Measurements from ENCODE around the gene USP48.
"Not testable (repeated sequence)": the region's sequence is repeated elsewhere in the genome, so short reads cannot be mapped to it uniquely, and the experiment has no call there.

The USP48 gene

GRCh38 chr1:21774835-21775549, 8.0 kb downstream of the USP48 start:
- DNase-seq = no peak

DNA sequence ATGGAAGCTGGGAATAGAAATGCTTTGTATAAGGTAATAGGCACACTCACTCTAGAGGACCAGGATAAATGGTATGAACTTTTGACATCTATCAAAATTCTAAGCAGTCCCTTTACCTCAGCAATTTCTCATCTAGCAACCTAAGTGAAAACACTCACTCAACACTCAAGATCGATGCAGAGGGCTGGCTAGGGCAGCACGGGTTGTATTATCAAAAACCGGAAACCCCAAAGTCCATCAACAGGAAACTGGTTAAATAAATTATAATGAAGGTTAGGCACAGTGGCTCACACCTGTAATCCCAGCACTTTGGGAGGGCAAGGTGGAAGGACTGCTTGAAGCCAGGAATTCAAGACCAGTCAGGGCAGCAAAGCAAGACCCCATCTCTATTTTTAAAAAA, 9.4 kb downstream of the USP48 start:
- DNase-seq = no peak

DNA sequence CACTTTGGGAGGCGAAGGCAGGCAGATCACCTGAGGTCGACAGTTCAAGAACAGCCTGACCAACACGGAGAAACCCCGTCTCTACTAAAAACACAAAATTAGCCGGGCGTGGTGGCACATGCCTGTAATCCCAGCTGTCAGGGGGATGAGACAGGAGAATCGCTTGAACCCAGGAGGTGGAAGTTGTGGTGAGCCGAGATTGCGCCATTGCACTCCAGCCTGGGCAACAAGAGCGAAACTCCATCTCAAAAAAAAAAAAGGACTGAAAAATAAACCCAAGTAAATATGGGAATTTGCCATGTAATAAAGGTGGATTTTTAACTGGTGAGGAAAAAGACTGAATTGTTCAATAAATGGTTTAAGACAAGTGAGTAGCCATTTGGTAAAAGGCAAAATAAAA, 11.3 kb downstream of the USP48 start:
- DNase-seq = not testable (repeated sequence)

GRCh38 chr1:21770602-21771001, 12.3 kb downstream of the USP48 start:
- DNase-seq = not testable (repeated sequence)

DNA sequence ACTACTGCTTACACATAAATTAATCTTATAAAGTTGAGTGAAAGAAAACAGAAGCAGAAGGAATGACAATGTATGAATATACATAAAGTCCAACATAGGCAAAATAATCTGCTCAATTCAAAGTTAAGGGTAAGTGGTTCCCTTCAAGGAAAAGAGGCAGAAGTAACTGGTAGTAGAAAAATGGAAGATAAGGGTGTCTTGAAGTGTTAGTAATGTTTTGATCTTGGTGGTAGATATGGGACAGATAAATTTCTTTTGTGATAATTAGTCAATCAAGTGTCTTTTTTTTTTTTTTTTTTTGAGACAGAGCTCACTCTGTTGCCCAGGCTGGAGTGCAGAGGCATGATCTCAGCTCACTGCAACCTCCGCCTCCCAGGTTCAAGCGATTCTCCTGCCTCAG, 12.7 kb downstream of the USP48 start:
- DNase-seq = no peak

DNA sequence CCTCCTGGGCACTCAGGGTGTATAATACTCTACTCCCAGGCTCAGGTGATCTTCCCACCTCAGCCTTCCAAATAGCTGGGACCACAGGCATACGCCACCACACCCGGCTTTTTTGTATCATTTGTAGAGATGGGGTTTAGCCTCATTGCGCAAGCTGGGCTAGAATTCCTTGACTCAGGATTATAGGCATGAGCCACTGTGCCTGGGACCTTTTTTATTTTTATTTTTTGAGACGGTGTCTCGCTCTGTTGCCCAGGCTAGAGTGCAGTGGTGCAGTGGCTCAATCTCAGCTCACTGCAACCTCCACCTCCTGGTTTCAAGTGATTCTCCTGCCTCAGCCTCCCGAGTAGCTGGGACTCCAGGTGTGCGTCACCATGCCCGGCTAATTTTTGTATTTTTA, 15.8 kb downstream of the USP48 start:
- not testable (repeated sequence) for DNase-seq

- no peak for DNase-seq
These were observed 16.7 kb downstream of the USP48 start for GRCh38 chr1:21766210-21766609.

DNA sequence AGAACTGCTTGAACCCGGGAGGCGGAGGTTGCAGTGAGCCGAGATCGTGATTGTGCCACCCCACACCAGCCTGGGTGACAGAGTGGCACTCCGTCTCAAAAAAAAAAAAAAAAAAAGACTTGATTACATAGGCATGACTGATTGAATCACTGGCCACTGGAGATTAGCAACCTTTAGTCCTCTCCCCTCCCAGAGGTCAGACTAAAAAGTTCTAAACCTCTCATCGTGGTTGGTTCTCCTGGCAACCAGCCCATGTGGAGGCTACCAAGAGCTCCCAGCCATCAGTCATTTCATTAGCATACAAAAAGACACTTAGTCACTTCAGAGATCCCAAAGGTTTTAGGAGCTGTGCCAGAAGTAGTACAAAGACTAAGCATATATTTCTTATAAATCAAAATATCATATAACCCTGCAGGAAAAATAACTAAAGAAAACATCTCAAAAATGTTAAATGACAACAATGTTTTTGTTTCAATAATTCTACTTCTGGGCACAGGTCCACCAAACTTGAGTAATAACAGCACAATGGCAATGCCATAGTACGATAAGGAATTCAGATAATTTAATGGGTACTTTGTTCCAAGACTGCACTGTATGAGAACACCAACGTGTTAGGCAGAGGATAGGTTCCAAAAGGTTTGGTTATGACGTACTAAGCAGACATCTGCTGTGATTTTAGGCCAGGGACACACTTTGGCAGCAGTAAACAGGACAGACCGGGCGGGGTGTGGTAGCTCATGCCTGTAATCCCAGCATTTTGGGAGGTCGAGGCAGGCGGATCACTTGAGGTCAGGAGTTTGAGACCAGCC, 18.1 kb downstream of the USP48 start:
- DNase-seq = no peak

DNA sequence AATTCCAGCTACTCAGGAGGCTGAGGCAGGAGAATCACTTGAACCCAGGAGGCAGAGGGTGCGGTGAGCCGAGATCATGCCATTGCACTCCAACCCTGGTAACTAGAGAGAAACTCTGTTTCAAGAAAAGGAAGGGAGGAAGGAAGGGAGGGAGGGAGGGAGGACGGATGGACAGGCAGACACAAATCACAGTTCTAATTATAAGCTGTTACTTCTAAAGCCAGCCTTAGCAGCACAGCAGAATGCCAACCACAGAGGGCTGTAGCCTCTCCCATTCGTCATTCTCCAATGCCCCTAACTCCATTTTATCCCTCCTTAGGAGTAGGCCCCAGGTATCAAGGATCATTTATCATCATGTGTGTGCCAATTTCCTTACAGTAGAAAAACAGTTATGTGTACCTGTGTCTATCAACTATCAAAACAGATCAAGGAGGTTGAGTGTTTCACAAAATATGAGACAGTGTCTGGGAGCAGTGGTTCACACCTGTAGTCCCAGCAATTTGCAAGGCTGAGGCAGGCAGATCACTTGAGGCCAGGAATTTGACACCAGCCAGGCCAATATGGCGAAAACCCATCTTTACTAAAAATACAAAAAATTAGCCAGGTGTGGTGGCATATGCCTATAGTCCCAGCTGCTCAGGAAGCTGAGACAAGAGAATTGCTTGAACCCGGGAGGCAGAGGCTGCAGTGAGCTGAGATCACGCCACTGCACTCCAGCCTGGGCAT, 19.1 kb downstream of the USP48 start:
- no peak for DNase-seq

- no peak for DNase-seq
These were observed 19.7 kb downstream of the USP48 start for GRCh38 chr1:21763236-21763635.

DNA sequence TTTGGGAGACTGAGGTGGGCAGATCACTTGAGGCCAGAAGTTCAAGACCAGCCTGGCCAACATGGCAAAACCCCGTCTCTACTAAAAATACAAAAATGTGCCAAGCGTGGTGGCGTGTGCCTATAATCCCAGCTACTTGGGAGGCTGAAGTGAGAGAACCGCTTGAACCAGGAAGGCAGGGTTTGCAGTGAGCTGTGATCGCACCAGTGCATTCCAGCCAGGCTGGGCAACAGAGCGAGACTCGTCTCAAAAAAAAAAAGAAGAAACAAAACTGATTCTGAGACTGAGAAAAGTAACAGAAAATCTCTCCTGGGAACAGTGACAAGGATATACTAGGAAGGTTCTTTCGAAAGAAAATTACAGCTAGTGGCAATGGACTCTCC, 20.9 kb downstream of the USP48 start:
- DNase-seq = no peak

- no peak for DNase-seq
These were observed 21.9 kb downstream of the USP48 start for GRCh38 chr1:21761052-21761451.

GRCh38 chr1:21759818-21760217, 23.1 kb downstream of the USP48 start:
- no peak for DNase-seq

DNA sequence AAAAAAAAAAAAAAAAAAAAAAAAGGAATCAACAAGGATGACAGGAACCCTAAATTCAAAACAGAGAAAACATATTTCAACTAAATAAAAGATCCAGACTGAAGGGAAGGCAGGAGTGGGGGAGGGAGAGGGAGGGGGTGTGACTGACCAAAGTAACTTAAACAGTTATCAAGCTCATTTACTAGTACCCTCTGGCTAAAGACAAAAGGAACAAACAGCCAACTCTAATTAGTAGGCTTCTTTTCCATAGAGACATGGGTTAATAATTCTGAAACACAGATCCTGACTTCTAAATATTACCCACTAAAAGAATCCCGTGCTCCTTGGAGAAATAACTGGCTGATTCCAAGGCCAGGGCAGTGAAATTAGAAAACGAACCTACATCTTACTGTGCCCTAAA, 23.8 kb downstream of the USP48 start:
- DNase-seq = no peak

- DNase-seq = no peak
These were observed 24.3 kb downstream of the USP48 start for GRCh38 chr1:21758614-21759013.

- no peak for DNase-seq
These were observed 26.4 kb downstream of the USP48 start for GRCh38 chr1:21756393-21757089.

DNA sequence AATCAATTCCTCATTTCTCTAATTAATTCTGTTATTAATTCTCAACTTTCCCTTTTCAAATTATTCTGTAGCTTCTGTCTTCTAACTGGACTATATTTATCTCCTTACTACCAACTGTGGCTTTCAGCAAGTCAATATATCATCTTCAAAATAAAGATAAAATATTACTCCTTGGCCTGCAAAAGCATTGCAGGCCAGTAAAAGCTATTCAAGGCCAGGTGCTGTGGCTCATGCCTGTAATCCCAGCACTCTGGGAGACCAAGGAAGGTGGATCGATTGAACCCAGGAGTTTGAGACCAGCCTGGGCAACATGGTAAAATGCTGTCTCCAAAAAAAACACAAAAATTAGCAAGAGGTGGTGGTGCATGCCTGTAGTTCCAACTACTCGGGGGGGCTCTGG, 27.9 kb downstream of the USP48 start:
- DNase-seq = no peak

- no peak for DNase-seq
These were observed 28.4 kb downstream of the USP48 start for GRCh38 chr1:21754583-21754982.

DNA sequence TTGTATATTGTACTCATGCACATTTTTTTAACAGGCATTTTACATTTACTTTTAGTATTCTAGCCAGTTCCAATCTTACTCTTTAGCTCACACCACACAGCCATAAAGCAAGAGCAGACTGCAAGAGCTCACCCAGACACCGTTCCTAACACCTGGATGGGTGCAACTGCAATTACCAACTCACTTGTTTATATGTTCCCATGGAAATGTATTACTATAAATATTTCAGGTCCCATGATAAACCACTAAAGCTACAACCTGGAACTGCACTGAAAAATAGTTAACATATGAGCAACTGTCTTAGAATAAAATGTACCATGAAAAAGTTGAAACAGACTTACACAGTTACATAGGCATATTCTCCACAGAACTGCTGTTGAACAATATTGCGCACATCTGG, 30.8 kb downstream of the USP48 start:
- no peak for DNase-seq

GRCh38 chr1:21751281-21751680, 31.7 kb downstream of the USP48 start:
- DNase-seq = no peak

GRCh38 chr1:21750841-21751240, 32.1 kb downstream of the USP48 start:
- DNase-seq = no peak

- no peak for DNase-seq
These were observed 33.0 kb downstream of the USP48 start for GRCh38 chr1:21749859-21750468.

- peak; percentile 71 for DNase-seq
These were observed 33.8 kb downstream of the USP48 start for GRCh38 chr1:21749109-21749508.
